ENCODE measurements around the gene STIMATE.

The STIMATE gene

DNA sequence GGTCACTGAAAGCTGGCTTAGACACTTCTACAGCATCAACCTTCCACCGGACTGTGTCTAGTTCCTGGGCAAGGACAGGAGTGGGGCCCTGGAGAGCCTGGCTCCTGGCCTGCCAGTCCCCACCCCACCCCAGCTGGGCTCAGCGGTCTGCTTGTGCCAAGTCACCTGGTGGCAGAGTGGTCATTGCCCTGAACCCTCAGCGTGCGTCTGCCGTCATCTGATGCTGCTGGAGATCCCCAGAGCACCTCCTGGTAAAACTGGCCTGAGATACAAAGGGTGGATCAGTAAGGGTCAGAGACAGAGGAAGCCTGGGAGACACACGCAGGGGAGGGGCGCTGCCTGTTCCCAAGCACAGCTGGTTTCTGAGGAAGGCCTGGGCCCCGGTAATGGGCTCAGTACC is 83.5 kb downstream of the STIMATE start:
- H3K9ac ChIP-seq (ENCODE audit: insufficient read length, low read depth), result no peak overlapping the region
- H3K4me3 ChIP-seq (ENCODE audit: insufficient read length, low read depth), result no peak overlapping the region
- no peaks in the 10 kb centered on the region for H3K27me3 ChIP-seq (ENCODE audit: insufficient read depth, insufficient read length)
- peaks cover 14% of the 10 kb centered on the region for H3K4me1 ChIP-seq (ENCODE audit: insufficient read depth, insufficient read length)
- no peaks in the 10 kb centered on the region for H3K36me3 ChIP-seq (ENCODE audit: insufficient read depth, insufficient read length, low read length)
- DNase-seq (ENCODE audit: low read depth, low spot score), result no peak
- TF ChIP-seq SUZ12 (IDR thresholded peaks at IDR 0.05; ENCODE audit: extremely low read depth, insufficient read depth, insufficient read length) (no peak), ZNF274 (IDR thresholded peaks at IDR 0.05; ENCODE audit: low read depth, low read length) (no peak), YY1 (IDR thresholded peaks at IDR 0.05; ENCODE audit: insufficient read depth, insufficient read length) (no peak)
- H3K9me3 ChIP-seq (ENCODE audit: insufficient read depth, low read length), result no peaks in the 10 kb centered on the region

DNA sequence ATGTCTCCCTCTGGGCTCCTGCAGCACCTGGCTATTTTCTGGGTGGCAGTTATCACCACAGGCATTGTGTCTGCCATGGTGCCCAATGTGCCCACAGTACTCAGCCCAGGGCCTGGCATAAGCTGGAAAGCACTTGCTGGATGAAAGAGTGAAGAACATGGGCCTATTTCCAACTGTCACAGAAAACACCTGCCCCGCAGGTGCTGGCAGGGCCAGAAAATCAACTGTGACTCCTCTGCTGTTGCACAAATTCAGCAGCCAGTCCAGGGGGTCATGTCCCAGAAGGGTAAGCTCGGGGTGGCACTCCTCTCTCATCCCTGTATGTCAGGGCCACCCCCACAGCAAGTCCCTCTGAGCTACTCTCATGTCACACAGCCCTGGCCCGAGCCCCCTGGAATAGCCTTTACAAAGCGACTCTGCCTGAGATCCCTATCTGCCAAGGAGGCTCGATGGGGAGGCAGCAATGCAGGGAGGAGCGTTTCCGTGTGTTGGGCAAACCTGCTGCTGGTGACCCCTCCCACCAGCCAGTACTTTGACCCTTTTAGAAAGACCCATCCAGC is 85.8 kb downstream of the STIMATE start:
- DNase-seq (ENCODE audit: low read depth, low spot score), result no peak
- H3K36me3 ChIP-seq (ENCODE audit: insufficient read depth, insufficient read length, low read length), result no peaks in the 10 kb centered on the region
- H3K9ac ChIP-seq (ENCODE audit: insufficient read length, low read depth), result no peak overlapping the region
- TF ChIP-seq SUZ12 (IDR thresholded peaks at IDR 0.05; ENCODE audit: extremely low read depth, insufficient read depth, insufficient read length), result no peak
- no peak for TF ChIP-seq ZNF274 (IDR thresholded peaks at IDR 0.05; ENCODE audit: low read depth, low read length)
- TF ChIP-seq YY1 (IDR thresholded peaks at IDR 0.05; ENCODE audit: insufficient read depth, insufficient read length), result no peak
- no peak overlapping the region for H3K4me3 ChIP-seq (ENCODE audit: insufficient read length, low read depth)
- no peaks in the 10 kb centered on the region for H3K9me3 ChIP-seq (ENCODE audit: insufficient read depth, low read length)
- no peaks in the 10 kb centered on the region for H3K4me1 ChIP-seq (ENCODE audit: insufficient read depth, insufficient read length)
- peaks cover 4% of the 10 kb centered on the region for H3K27me3 ChIP-seq (ENCODE audit: insufficient read depth, insufficient read length)

- no peak overlapping the region for H3K9ac ChIP-seq (ENCODE audit: insufficient read length, low read depth)
- no peaks in the 10 kb centered on the region for H3K36me3 ChIP-seq (ENCODE audit: insufficient read depth, insufficient read length, low read length)
- peaks cover 4% of the 10 kb centered on the region for H3K27me3 ChIP-seq (ENCODE audit: insufficient read depth, insufficient read length)
- no peaks in the 10 kb centered on the region for H3K4me1 ChIP-seq (ENCODE audit: insufficient read depth, insufficient read length)
- TF ChIP-seq ZNF274 (IDR thresholded peaks at IDR 0.05; ENCODE audit: low read depth, low read length), result no peak
- TF ChIP-seq YY1 (IDR thresholded peaks at IDR 0.05; ENCODE audit: insufficient read depth, insufficient read length), result no peak
- TF ChIP-seq SUZ12 (IDR thresholded peaks at IDR 0.05; ENCODE audit: extremely low read depth, insufficient read depth, insufficient read length), result no peak
- no peaks in the 10 kb centered on the region for H3K9me3 ChIP-seq (ENCODE audit: insufficient read depth, low read length)
- no peak overlapping the region for H3K4me3 ChIP-seq (ENCODE audit: insufficient read length, low read depth)
- DNase-seq (ENCODE audit: low read depth, low spot score), result no peak
Observed at GRCh38 chr3:52810923-52811322, 86.4 kb downstream of the STIMATE start.

- Histone ChIP-seq H3K36me3 (ENCODE audit: insufficient read depth, insufficient read length, low read length) (no peaks in the 10 kb centered on the region), H3K9ac (ENCODE audit: insufficient read length, low read depth) (no peak overlapping the region), H3K27me3 (ENCODE audit: insufficient read depth, insufficient read length) (peaks cover 4% of the 10 kb centered on the region), H3K9me3 (ENCODE audit: insufficient read depth, low read length) (no peaks in the 10 kb centered on the region), H3K4me3 (ENCODE audit: insufficient read length, low read depth) (no peak overlapping the region), H3K4me1 (ENCODE audit: insufficient read depth, insufficient read length) (peaks cover 3% of the 10 kb centered on the region)
- DNase-seq (ENCODE audit: low read depth, low spot score), result no peak
- TF ChIP-seq YY1 (IDR thresholded peaks at IDR 0.05; ENCODE audit: insufficient read depth, insufficient read length) (no peak), ZNF274 (IDR thresholded peaks at IDR 0.05; ENCODE audit: low read depth, low read length) (no peak), SUZ12 (IDR thresholded peaks at IDR 0.05; ENCODE audit: extremely low read depth, insufficient read depth, insufficient read length) (no peak)
Observed at GRCh38 chr3:52809662-52810377, 87.5 kb downstream of the STIMATE start.

- no peak for DNase-seq (ENCODE audit: low read depth, low spot score)
- no peaks in the 10 kb centered on the region for H3K9me3 ChIP-seq (ENCODE audit: insufficient read depth, low read length)
- no peak overlapping the region for H3K9ac ChIP-seq (ENCODE audit: insufficient read length, low read depth)
- TF ChIP-seq YY1 (IDR thresholded peaks at IDR 0.05; ENCODE audit: insufficient read depth, insufficient read length) (no peak), ZNF274 (IDR thresholded peaks at IDR 0.05; ENCODE audit: low read depth, low read length) (no peak), SUZ12 (IDR thresholded peaks at IDR 0.05; ENCODE audit: extremely low read depth, insufficient read depth, insufficient read length) (no peak)
- H3K4me3 ChIP-seq (ENCODE audit: insufficient read length, low read depth), result no peak overlapping the region
- H3K27me3 ChIP-seq (ENCODE audit: insufficient read depth, insufficient read length), result peaks cover 4% of the 10 kb centered on the region
- H3K36me3 ChIP-seq (ENCODE audit: insufficient read depth, insufficient read length, low read length), result no peaks in the 10 kb centered on the region
- H3K4me1 ChIP-seq (ENCODE audit: insufficient read depth, insufficient read length), result peaks cover 3% of the 10 kb centered on the region
Observed at GRCh38 chr3:52809149-52809548, 88.2 kb downstream of the STIMATE start.

GRCh38 chr3:52805270-52806039 is 91.9 kb downstream of the STIMATE start:
- TF ChIP-seq ZNF274 (IDR thresholded peaks at IDR 0.05; ENCODE audit: low read depth, low read length), result no peak
- no peak for TF ChIP-seq SUZ12 (IDR thresholded peaks at IDR 0.05; ENCODE audit: extremely low read depth, insufficient read depth, insufficient read length)
- no peak for TF ChIP-seq YY1 (IDR thresholded peaks at IDR 0.05; ENCODE audit: insufficient read depth, insufficient read length)
- DNase-seq (ENCODE audit: low read depth, low spot score), result no peak
- peaks cover 3% of the 10 kb centered on the region for H3K4me1 ChIP-seq (ENCODE audit: insufficient read depth, insufficient read length)

DNA sequence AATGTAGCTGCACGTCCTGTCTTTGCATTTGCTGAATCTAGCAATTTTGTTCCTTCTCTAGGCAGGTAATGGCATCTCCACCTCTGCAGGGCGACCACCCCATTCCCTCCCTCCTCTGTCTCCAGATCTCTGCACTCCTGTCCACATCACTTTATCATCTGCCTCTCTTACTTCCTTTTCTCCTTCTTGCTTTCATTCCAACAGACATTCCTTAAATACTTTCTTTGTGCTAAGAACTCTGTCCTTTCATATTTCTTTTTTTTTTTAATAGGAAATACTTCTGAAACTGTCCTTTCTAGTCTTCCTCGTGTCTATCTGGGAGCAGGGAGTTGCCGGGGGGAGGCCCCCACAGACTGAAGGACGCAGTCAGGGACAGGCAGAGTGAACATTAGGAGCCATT is 95.5 kb downstream of the STIMATE start:
- H3K27me3 ChIP-seq (ENCODE audit: insufficient read depth, insufficient read length), result no peaks in the 10 kb centered on the region
- no peak for TF ChIP-seq SUZ12 (IDR thresholded peaks at IDR 0.05; ENCODE audit: extremely low read depth, insufficient read depth, insufficient read length)
- H3K36me3 ChIP-seq (ENCODE audit: insufficient read depth, insufficient read length, low read length), result no peaks in the 10 kb centered on the region
- no peaks in the 10 kb centered on the region for H3K9me3 ChIP-seq (ENCODE audit: insufficient read depth, low read length)
- H3K4me3 ChIP-seq (ENCODE audit: insufficient read length, low read depth), result no peak overlapping the region
- no peak overlapping the region for H3K9ac ChIP-seq (ENCODE audit: insufficient read length, low read depth)
- no peak for DNase-seq (ENCODE audit: low read depth, low spot score)
- H3K4me1 ChIP-seq (ENCODE audit: insufficient read depth, insufficient read length), result peaks cover 8% of the 10 kb centered on the region

More at GRCh38 chr3:52805270-52806039, 91.9 kb downstream of the STIMATE start:
- no peak overlapping the region for H3K4me3 ChIP-seq (ENCODE audit: insufficient read length, low read depth)
- H3K27me3 ChIP-seq (ENCODE audit: insufficient read depth, insufficient read length), result peaks cover 4% of the 10 kb centered on the region
- no peak overlapping the region for H3K9ac ChIP-seq (ENCODE audit: insufficient read length, low read depth)
- H3K9me3 ChIP-seq (ENCODE audit: insufficient read depth, low read length), result no peaks in the 10 kb centered on the region
- H3K36me3 ChIP-seq (ENCODE audit: insufficient read depth, insufficient read length, low read length), result no peaks in the 10 kb centered on the region

Data from NT2/D1 (cell line).